ENCODE data around the gene DDX54. TPM values are rescaled to one million over a fixed set of nuclear protein-coding genes. Genes with fewer than 3 reads are reported as not detected.

DDX54 gene
- total and polyA plus RNA-seq, 12 donors = 16.5 to 52.7 (median 37.5) TPM

- TF ChIP-seq CTCF (IDR thresholded peaks at IDR 0.05) = no peak
- 79 to 82% methylated on average over 22 of the region's 22 CpGs for WGBS, 2 donors
- H3K4me3 ChIP-seq = no peak overlapping the region
- H3K36me3 ChIP-seq = no peaks in the 10 kb centered on the region
- H3K9me3 ChIP-seq = no peaks in the 10 kb centered on the region
- intact Hi-C loops (cut with DNase I) = no loop called here
- no peak for ATAC-seq
- no peak overlapping the region for H3K27ac ChIP-seq
- DNase-seq = no peak
- no peaks in the 10 kb centered on the region for H3K4me1 ChIP-seq
- peaks cover 0 to 57% (median 40%) of the 10 kb centered on the region in 7 donors for H3K27me3 ChIP-seq
Observed at GRCh38 chr12:113115455-113116126, 69.7 kb downstream of the DDX54 start.

DNA sequence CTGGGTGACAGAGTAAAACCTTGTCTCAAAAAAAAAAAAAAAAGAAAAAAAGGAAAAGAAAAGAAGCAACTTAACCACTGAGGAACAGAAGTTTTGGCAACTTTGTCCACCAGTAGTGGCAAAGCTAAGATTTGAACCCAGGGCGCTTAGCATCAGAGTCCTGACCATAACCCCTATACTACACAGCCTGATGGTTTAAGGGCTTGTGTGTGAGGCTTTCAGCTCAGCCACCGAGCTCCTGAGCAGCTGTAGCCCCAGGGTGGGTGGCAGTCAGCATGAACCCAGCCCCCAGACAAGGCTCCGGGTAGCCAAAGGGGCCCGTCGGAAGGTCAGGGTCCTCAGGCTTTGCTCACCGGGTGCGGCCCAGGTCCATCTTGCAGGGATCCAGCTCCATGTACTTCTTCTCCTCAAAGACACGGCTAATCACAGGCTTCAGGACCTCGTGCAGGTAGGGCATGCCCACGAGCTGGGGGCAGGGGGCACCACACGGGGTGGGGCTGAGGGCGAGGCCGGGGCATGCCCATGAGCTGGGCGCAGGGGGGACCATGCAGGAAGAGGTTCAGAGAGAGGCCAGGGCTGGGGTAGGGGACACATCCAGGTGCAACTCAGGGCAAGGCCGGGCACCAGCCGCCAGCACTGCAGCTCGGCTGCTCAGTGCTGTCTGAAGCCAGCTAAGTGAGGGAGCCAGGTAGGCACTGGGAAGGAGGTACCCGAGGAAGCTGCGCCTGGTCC is 70.7 kb downstream of the DDX54 start:
- DNase-seq = no peak
- peaks cover 0 to 51% (median 33%) of the 10 kb centered on the region in 7 donors for H3K27me3 ChIP-seq
- no peak for ATAC-seq
- H3K27ac ChIP-seq = no peak overlapping the region
- WGBS, 2 donors = 85 to 87% methylated on average over 19 of the region's 19 CpGs
- no peaks in the 10 kb centered on the region for H3K4me1 ChIP-seq
- TF ChIP-seq CTCF (IDR thresholded peaks at IDR 0.05) = no peak
- no peak overlapping the region for H3K4me3 ChIP-seq
- H3K9me3 ChIP-seq = no peaks in the 10 kb centered on the region
- intact Hi-C loops (cut with DNase I) = no loop called here
- H3K36me3 ChIP-seq = no peaks in the 10 kb centered on the region

DNA sequence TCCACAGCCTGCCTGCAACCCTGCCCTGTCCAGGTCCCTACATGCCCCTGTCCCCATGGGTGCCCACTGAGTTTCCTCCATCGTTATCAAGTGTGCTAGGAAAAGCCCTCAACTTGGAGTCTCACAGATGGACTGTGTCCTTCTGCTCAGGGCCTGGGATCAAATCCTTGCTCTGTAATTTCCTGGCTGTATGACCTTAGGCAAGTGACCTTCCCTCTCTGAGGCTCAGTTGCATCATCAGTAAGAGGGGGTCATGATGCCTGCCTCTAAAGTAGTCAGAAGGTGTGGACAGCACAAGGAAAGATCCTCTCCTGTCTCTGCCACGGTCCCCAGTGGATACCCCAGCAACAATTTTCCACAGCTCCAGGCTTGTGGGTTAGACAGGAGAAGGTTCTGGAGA is 71.9 kb downstream of the DDX54 start:
- H3K36me3 ChIP-seq = no peaks in the 10 kb centered on the region
- peaks cover 0 to 51% (median 33%) of the 10 kb centered on the region in 7 donors for H3K27me3 ChIP-seq
- no peak overlapping the region for H3K4me3 ChIP-seq
- DNase-seq (no peak), ATAC-seq (no peak)
- no peaks in the 10 kb centered on the region for H3K9me3 ChIP-seq
- 75 to 89% methylated on average over 2 of the region's 2 CpGs for WGBS, 2 donors
- TF ChIP-seq CTCF (IDR thresholded peaks at IDR 0.05) = no peak
- intact Hi-C loops (cut with DNase I) = no loop called here
- no peak overlapping the region for H3K27ac ChIP-seq
- no peaks in the 10 kb centered on the region for H3K4me1 ChIP-seq

- Histone ChIP-seq H3K27ac (no peak overlapping the region), H3K36me3 (no peaks in the 10 kb centered on the region), H3K27me3 (peaks cover 0 to 51% (median 36%) of the 10 kb centered on the region in 7 donors), H3K4me1 (no peaks in the 10 kb centered on the region), H3K4me3 (no peak overlapping the region), H3K9me3 (no peaks in the 10 kb centered on the region)
- intact Hi-C loops (cut with DNase I) = no loop called here
- no peak for DNase-seq
- no peak for TF ChIP-seq CTCF (IDR thresholded peaks at IDR 0.05)
- no peak for ATAC-seq
- WGBS, 2 donors = 56 to 58% methylated on average over 39 of the region's 39 CpGs
Observed at GRCh38 chr12:113112043-113112899, 73.0 kb downstream of the DDX54 start.

Measured in heart right ventricle (tissue), 16 donors.